Lower lobe of right lung (tissue), 2 donors: Measurements from ENCODE around the gene OR10Z1. TPM values are rescaled to one million over a fixed set of nuclear protein-coding genes. Genes with fewer than 3 reads are reported as not detected.

Experiments used
- ATAC-seq, 2 donors: fragments of 200-7000 bp; cut with Tn5 transposase; one replicate each; pipeline ENCODE4 v1.9.1; 2020 to 2022; ENCODE audit warnings: mild to moderate bottlenecking in 2 of 2, moderate library complexity in 2 of 2
- DNase-seq: peaks from one replicate; pipeline ENCODE4 v3.0.0-alpha.2; 2020
- H3K27ac ChIP-seq: fragments of 200-600 bp; one replicate; pipeline ENCODE4 v1.8.0; 2022
- H3K27me3 ChIP-seq: fragments of 200-600 bp; one replicate; pipeline ENCODE4 v1.8.0; 2022; ENCODE audit warnings: low read depth
- H3K36me3 ChIP-seq: fragments of 200-600 bp; one replicate; pipeline ENCODE4 v1.8.0; 2022; ENCODE audit warnings: mild to moderate bottlenecking
- H3K4me1 ChIP-seq: fragments of 200-600 bp; one replicate; pipeline ENCODE4 v1.8.0; 2022
- H3K4me3 ChIP-seq: fragments of 200-600 bp; one replicate; pipeline ENCODE4 v1.8.0; 2022; ENCODE audit warnings: mild to moderate bottlenecking
- H3K9me3 ChIP-seq: fragments of 200-600 bp; one replicate; pipeline ENCODE4 v1.8.0; 2022
- CTCF ChIP-seq: fragments of 200-600 bp; IDR thresholded peaks from one replicate; pipeline ENCODE4 v1.8.0; 2022; ENCODE audit warnings: antibody characterized with exemption, mild to moderate bottlenecking
- intact Hi-C: fragments of 100-400 bp; cut with DNase I; formaldehyde crosslinking; loops from one replicate; pipeline ENCODE4 v1.11.0; 2022
- total RNA-seq: library from RNA; stranded (reverse); fragmentation: NEBNext Ultra II Directional; extraction: Animal tissue kit (Norgen Biotek cat#: 25700); gene quantifications from one replicate; pipeline ENCODE4 v1.2.1, GENCODE V29; 2021
- donor health status: DM: no; HTN: yes; CAD: no; lungs with severe emphysema.

The OR10Z1 gene
- total RNA-seq, 1 donor from 2014 or later, result not detected

GRCh38 chr1:158646465-158646864, 41.4 kb downstream of the OR10Z1 start:
- Histone ChIP-seq H3K4me3 (no peak overlapping the region), H3K36me3 (no peaks in the 10 kb centered on the region)
- DNase-seq, result no peak

DNA sequence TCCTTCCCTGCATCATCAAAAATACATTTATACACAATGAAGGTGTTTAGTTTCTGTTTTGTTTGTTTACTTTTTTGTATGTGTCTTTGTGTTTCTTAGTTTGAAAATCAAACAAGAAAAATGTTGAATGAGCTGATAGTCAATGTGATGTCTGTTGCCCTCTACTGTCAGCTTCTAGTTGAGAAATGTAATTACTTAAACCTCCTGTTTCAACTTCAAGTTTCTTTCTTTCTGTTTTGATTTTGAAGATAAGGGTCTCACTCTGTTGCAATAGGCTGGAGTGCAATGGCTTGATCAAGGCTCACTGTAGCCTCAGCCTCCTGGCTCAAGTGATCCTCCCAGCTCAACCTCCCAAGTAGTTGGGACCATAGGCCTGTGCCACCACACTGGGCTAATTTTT, 44.0 kb downstream of the OR10Z1 start:
- Histone ChIP-seq H3K27ac (no peak overlapping the region), H3K36me3 (no peaks in the 10 kb centered on the region), H3K9me3 (no peaks in the 10 kb centered on the region), H3K4me3 (no peak overlapping the region), H3K27me3 (no peaks in the 10 kb centered on the region), H3K4me1 (peaks cover 7% of the 10 kb centered on the region)
- intact Hi-C loops, result no loop called here
- no peak for DNase-seq
- no peak for ATAC-seq
- no peak for TF ChIP-seq CTCF

More at GRCh38 chr1:158646465-158646864, 41.4 kb downstream of the OR10Z1 start:
- ATAC-seq, result no peak
- Histone ChIP-seq H3K27ac (no peak overlapping the region), H3K27me3 (no peaks in the 10 kb centered on the region), H3K9me3 (no peaks in the 10 kb centered on the region), H3K4me1 (peaks cover 7% of the 10 kb centered on the region)
- intact Hi-C loops, result no loop called here
- no peak for TF ChIP-seq CTCF

DNA sequence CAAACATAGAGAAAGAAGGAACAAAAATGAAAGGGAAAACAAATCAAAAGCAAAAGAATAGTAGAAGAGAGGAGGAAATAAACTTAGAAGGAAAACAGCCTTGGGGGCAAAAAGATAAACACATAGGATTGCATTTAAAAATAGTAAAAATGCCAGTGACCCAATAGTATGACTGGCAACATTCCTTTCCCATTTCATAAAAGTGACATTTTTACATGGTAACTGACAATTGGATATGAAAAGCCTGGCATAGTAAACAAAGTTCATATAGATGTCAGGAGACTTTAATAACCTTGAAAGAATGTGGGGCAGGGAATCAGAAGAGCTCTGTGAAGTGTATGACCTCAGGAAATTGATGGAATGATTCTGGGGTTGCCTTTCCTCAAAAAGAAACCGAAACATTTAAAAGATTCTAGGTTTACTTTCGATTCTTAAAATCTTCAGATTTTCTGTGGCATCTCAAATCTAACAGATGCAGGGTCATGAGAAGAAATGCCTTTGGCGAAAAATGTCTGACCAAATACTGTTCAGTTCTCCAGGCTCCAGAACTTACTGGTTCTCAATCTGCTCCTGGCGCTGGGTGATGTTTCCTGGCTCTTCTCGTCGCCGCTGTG, 47.8 kb downstream of the OR10Z1 start:
- Histone ChIP-seq H3K9me3 (no peaks in the 10 kb centered on the region), H3K27ac (no peak overlapping the region), H3K27me3 (no peaks in the 10 kb centered on the region), H3K4me3 (no peak overlapping the region), H3K36me3 (no peaks in the 10 kb centered on the region), H3K4me1 (no peaks in the 10 kb centered on the region)
- DNase-seq (no peak), ATAC-seq (no peak)
- intact Hi-C loops, result no loop called here
- no peak for TF ChIP-seq CTCF

- no peaks in the 10 kb centered on the region for H3K27me3 ChIP-seq
- intact Hi-C loops, result no loop called here
- ATAC-seq, result no peak
Observed at GRCh38 chr1:158654086-158654485, 49.0 kb downstream of the OR10Z1 start.

DNA sequence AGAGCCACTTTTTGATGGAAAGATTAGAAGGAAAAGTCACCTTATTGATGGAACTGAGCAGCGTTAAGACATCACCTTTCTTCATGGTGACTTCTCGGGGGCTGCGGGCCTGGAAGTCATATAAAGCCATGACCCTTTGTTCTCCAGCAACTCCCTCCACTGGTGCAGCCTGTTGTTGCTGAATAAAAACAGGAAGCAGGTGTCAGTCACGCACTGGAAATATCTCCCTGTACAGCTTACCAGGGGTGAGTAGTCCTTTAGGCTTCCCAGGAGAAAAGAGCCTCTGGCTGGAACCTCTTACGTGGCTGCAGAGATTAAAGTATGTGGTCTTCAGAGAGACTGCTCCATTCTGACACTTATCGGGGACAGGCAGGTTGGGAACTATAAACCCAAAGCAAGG, 49.5 kb downstream of the OR10Z1 start:
- Histone ChIP-seq H3K27me3 (no peaks in the 10 kb centered on the region), H3K4me1 (no peaks in the 10 kb centered on the region), H3K36me3 (no peaks in the 10 kb centered on the region), H3K9me3 (no peaks in the 10 kb centered on the region), H3K4me3 (no peak overlapping the region), H3K27ac (no peak overlapping the region)
- intact Hi-C loops, result no loop called here
- ATAC-seq, result no peak
- no peak for TF ChIP-seq CTCF
- DNase-seq, result no peak

More at GRCh38 chr1:158654086-158654485, 49.0 kb downstream of the OR10Z1 start:
- no peaks in the 10 kb centered on the region for H3K4me1 ChIP-seq
- no peak for TF ChIP-seq CTCF
- H3K9me3 ChIP-seq, result no peaks in the 10 kb centered on the region
- no peak overlapping the region for H3K27ac ChIP-seq
- no peak overlapping the region for H3K4me3 ChIP-seq
- no peak for DNase-seq
- no peaks in the 10 kb centered on the region for H3K36me3 ChIP-seq

Other genes starting within 250 kb of the OR10Z1 start
- gene OR10T2, start 205.8 kb upstream of the OR10Z1 start, total RNA-seq, result not detected
- gene OR10K2, start 179.0 kb upstream of the OR10Z1 start, total RNA-seq, result not detected
- gene OR10K1, start 143.4 kb upstream of the OR10Z1 start, total RNA-seq, result not detected
- gene OR10R2, start 133.0 kb upstream of the OR10Z1 start, total RNA-seq, result not detected
- not detected for gene OR6Y1, start 50.9 kb upstream of the OR10Z1 start, total RNA-seq
- gene OR6P1, start 34.7 kb upstream of the OR10Z1 start, total RNA-seq, result not detected
- not detected for gene OR10X1, start 25.4 kb upstream of the OR10Z1 start, total RNA-seq
- gene SPTA1, start 81.4 kb downstream of the OR10Z1 start, total RNA-seq, result 0.50 TPM
- gene OR6K2, start 95.4 kb downstream of the OR10Z1 start, total RNA-seq, result not detected
- 2.2 TPM for gene OR6K3, start 115.5 kb downstream of the OR10Z1 start, total RNA-seq
- gene OR6K6, start 149.5 kb downstream of the OR10Z1 start, total RNA-seq, result not detected
- gene OR6N1, start 166.9 kb downstream of the OR10Z1 start, total RNA-seq, result 2.3 TPM
- 0.30 TPM for gene OR6N2, start 175.9 kb downstream of the OR10Z1 start, total RNA-seq
- gene MNDA, start 226.1 kb downstream of the OR10Z1 start, total RNA-seq, result 84.3 TPM